Activated CD4-positive, alpha-beta T cell treated with anti-CD3 and anti-CD28 coated beads, Interleukin-2, amount 50 U/mL, for 24 hours (primary cell): ENCODE data around the gene AQP7.
"Not testable (repeated sequence)": the region's sequence is repeated elsewhere in the genome, so short reads cannot be mapped to it uniquely, and the experiment has no call there.

Experiments used
- DNase-seq, 2 donors: peaks; one replicate each; pipeline ENCODE4 v3.0.0-alpha.2; 2020; ENCODE audit warnings: low read depth in 1 of 2, low spot score in 1 of 2

Gene AQP7

DNA sequence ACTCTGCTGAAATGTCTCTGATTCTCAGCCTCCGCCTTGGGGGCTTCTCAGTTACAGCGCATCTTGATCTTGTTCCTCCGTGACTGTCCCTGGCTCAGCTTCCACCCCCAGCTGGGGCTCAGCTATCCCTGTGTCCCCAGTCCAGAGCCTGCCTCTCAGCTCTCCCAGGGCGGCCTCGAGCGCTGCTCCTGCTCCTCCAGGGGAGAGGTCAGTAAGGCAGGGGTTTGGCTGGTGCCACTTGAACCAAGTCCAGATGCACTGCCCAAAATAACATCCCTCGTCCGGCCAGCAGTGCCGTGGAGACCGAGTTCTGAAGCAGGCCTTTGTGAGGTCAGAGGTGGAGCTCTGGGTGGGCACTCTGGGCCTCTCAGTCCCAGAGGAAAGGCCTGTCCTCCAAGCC, at the start of gene AQP7:
Gene AQP7 (minus strand): TSS at position 198 of the 400 bp plus-strand sequence. CDS start 1,306 bp downstream, outside the sequence.
- DNase-seq: not testable (repeated sequence)

DNA sequence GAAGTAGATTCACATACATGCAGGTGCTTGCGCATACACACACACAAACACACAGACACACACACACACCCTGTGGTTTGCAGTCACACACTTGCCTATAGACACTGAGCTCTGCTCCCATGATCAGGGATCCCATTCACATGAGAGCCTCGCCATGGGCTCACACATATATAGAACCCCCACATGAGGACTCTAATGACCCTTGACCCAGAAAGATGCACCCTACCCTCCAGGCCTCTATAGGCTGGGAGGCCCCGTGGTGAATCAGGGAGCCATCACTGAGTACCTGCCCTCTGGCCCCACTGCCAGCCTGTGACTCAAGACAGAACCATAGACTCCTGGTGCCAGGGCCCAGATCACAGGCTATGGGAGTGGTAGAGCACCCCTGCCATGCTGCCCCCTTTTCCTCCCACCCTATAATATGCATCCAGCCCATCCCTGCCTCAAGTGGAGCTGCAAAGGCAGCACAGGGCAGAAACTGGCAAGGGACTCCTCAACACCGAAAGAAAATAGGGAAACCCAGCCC, 48.3 kb upstream of the AQP7 start:
- no peak for DNase-seq

DNA sequence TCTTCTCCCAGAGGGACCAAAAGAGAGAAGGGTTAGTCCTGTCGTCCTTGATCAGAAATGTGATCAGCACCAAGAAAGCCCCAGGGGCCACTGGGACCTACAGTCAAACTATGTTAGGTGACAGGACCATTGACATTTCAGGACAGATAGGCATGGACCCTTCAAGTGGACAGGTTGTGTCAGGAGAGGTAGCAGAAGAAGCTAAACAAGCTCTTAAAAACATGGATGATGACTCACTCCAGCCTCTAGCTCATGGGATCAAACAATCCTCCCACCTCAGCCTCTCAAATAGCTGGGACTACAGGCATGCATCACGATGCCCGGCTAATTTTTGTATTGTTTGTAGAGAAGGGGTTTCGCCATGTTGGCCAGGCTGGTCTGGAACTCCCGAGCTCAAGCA, 47.3 kb upstream of the AQP7 start:
- DNase-seq: no peak

DNA sequence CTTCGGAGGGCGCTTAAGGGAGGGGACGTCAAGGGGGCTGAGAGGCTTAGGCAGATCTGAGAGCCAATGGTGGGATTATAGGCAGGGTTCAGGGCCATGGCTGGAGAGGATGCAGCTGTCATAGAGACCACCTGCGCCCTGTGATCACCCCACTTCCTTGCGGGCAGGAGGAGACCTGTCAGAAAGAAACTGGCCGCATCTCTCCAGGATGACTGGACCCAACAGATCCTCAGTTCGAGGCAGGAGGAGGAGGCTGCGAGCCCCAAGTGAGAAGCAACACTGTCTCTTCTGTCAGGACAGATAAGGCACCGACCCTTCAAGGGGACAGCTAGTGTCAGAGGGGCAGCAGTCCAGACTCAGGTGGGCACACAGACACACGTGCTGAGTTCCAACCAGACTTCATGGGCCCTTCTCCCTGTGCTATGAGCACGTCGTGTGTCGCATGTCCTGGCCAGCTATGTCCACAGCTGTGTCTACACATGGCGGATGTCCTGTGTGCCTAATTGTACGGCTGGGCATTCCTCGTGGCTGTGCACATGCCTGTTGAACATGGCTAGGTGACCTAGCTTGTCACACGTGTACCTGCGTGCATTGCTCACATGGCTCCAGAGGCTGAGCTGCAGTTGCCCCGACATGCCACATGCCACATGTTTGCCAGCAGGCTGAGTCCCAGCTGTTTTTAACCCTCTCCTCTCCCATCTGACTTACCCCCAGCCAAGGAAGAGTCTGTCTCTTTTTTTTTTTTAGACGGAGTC, 45.6 kb upstream of the AQP7 start:
- DNase-seq: no peak

DNA sequence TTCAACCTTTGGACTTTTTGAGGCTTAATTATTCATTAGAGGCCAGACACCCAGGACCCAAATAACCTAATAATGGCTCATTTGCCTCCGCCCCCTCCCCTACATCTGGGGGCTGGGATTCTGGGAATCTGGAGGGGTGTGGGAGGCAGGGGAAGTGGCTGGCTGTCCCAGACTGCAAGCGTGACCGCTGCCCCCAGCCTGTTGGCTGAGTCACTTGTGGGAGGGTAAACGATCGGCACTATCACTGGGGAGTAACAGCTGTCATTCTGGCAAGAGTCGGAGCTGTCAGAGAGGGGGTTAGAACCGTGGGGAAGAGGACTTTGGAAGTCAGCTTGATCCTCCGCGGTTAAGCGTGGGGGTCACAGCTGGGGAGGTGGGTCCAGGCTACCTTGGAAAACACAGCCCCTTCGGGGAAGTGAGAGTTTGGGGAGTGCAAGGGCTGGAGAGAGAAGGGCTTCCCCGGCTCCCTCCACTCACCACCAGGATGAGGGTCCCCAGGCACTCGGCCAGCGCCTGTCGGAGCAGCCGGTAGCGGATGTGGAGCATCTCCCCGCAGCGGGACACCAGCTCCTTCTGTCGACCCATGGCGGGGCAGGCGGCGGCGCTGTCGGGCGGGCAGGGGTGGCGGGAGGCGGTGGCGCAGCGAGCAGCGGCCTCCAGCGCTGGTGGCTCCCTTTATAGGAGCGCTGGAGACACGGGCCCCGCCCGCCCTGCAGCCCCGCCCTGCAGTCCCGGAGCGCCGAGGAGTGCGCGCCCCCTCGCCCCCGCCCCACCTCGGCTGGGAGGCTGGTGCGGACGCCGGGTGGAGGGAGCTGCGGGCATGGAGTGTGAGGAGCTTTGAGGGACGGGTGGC, 44.8 kb upstream of the AQP7 start, which contains the start of gene AQP3:
Gene AQP3 (minus strand): TSS at position 648 of the 853 bp plus-strand sequence. CDS start 63 bp downstream, at position 585.
- DNase-seq: peak; percentile 32 to 50

DNA sequence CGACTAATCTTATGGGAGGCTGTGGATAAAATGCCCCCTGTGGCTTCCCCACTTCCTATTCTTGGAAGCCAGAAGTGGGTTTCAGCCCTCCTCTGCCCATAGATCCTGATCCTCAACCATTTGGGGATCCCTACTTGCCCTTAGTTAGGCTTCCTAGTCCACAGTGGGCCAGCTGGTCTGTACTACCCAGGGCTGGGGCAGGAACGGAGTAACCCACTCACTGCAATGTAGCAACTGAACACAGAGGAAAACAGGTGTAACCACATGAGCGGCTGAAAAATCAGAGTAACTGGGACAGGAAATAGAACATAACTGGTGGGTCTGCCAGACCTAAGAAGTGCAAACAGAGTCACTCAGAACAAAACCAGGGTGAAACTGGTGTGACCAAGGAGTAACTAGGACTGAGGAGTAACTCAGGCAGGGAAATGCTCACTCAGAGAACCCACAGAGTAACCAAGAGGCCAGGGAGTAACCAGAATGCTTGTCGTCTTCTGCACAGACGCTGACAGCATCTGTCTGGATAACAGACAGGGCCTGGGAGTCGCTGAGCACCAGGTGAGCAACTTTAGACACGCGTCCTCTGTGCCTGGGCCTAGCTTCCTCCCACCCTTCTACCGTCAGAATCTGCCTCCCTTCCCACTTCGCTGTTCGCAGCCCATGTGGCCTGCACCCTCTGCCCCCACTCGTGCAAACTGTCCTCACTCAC, 44.0 kb upstream of the AQP7 start:
- peak; percentile 26 to 51 for DNase-seq

DNA sequence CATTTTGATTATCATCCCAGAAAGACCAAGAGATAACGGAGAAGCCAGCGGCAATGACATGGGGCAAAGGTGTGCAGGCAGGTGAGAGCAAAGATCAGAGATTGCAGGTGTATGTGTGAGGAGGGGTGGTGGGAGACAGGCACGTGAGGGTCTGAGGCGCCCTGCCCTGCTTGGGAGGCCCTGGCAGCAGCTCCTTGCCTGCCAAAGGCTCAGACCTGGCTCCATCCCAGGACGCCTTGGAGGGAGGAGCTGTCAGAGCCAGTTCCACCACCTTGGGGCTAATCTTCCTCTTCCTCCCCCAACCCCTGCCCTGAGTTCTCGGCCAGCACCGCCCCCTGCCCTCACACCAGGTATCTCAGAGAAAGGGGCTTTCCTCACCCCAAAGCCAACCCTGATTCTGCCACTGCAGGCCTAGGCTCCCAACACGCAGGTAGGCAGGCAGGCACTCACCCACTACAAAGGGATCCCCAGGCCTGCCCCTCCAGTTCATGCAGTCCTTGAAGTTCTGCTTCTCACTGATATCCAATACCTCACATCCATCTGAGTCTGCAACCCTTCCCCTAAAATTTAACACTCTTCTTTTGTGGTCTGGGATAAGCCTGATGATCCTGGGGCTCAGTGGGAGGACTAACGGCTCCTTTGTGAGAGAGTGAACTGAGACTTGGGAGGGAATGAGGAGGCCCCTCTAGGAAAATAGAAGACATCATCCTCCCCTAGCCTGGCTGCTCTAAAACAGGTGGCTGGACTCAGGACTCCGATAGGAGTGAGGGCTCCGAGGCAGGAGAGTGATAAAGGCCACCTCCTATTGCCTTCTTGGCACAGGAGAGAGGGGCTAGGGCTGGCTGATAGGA, 43.2 kb upstream of the AQP7 start:
- DNase-seq: no peak

DNA sequence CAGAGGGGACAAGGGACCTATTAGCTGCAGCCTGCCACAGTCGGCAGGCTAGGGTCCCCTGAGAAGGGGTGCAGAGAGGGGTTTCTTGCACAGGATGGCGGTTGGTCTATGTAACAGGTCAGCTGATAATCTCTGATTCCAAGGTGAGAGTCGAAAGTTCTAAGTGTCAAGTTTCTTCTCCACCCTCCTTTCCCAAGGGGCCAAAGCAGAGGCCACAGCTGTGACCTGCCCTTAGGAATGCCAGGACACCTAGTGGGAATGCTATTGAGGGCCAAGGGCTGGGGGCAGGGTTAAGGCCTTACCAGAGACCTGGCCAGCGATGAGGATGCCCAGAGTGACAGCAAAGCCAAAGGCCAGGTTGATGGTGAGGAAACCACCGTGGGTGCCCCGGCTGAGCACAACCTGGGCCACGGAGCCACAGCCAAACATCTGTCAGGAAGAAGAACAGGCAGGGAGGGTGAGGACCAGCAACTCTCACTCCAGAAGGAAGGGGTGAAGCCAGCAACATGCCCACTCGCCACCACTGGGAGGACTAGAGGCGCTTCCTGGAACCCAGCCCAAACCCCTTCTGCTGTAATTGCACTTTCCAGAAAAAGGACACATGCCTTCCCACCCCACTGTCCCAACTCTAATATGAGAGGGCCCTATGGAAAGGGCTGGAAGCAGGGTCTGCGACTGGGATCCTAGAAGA, 41.2 kb upstream of the AQP7 start:
- no peak for DNase-seq

DNA sequence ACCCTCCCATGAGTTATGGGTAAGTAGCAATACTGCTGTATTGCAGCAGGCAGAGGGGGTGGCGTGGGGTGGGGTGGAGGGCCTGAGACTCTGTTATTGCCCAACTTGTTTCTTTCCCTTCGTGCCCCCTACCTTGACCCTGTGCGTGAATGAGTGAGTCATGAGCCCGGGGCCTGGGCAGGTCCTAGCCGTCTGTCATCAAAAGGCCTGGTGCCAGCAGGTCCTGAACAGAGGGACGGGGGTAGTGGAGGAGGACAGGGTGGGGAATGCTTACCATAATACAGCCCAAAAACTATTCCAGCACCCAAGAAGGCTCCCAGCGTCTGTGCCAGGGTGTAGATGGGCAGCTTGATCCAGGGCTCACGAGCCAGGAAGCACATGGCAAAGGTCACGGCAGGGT, 40.7 kb upstream of the AQP7 start:
- DNase-seq: no peak

DNA sequence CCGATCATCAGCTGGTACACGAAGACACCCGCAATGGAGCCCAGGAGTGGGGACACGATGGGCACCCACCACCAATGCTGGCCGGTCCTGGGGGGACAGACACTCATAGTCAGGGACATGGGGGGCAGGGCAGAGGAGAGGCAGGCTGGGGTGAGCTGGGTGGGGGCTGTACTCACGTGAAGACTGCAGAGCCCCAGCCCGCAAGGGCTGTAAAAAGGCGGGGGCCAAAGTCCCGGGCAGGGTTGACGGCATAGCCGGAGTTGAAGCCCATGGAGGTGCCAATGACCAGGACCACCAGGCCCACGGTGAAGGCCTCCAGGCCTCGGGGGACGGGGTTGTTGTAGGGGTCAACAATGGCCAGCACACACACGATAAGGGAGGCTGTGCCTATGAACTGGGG, 39.8 kb upstream of the AQP7 start:
- DNase-seq: no peak

DNA sequence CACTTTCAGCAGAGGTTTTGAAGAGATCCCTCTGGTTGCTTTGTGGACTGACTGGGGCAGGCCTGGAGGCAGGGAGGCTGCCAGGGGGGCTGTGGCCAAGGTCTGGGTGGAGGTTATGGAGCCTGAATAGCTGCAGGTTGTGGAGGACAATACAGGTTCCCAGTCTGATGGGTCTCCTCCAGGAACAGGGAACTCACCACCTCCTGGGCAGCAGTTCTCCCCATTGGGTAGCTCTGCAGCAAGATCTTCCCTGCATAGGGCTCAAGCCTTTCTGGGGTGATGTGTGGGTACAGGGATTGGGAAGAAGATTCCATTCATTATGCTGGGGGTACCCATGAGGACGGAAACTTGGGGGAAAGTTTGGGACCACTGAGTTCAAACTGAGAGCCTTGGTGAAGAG, 38.2 kb upstream of the AQP7 start:
- DNase-seq: no peak

DNA sequence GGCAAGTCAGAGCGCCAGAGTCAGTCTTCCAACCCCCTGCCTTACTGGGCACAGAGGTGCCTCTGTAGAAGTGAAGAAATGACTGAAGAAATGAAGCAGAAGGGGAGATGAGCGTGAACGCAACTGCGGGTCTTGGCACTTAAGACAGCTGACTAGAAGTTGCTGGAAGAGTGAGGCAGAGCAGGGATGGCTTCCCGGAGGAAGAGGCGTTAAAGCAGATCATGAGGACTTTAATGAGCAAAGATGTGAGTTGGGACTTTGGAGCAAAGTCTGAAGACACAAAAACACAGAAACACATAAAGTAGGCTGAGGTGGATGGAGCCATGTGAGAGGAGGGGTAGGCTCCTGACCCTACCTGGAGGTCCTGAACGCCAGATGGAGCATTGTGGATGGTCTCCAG, 37.8 kb upstream of the AQP7 start:
- DNase-seq: no peak

DNA sequence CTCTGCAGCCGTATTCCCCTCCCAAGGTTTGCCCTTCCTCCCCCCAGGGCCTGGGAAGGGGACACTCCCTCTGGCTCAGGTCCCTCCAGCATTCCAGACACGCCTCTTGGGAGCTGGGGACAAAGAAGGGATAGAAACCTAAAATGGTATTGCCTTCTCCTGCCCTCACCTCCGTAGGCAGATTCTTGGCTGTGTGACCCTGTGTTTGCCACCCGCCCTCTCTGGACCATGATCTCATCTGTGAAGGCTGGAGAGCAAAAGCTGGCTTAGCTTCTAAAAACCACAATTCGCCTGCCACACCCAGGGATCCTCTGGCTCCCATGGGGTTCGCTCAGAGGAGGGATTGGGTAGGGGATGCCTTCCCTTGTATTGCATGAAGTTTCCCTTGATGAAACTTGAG, 37.4 kb upstream of the AQP7 start:
- DNase-seq: no peak

DNA sequence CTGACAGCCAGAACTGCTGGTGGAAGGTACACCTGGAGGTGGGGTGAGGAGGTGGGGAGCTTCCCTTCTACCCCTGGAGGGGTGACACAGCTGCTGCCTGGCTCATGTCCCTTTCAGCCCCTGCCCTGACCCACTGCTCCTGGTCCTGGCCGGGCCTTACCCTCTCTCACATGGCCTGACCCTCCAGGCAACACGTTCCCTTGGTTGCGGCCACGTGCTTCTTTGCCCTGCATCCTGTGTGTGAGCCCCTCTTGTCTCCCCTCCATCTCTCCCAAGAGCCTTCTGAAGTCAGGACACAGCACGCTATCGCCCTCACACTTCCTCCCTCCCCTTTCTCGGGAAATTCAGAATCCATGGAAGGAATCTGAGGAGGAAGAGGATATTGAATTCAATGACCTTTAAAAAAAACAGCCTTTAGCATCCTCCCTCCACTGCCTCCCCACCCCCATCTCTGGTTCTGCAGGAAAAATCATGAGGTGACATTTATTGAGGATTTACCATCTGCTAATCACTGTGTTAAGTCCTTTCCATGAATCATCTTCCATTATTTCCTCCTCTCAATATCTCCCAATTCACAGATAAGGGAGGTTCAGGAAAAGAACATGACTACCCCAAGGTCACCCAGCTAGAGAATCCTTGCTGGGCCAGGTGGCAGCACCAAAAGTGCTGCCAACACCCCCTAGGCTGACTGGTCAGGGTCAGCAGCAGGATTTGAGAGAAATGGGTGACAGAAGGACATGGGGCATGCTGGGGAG, 36.7 kb upstream of the AQP7 start:
- DNase-seq: no peak

DNA sequence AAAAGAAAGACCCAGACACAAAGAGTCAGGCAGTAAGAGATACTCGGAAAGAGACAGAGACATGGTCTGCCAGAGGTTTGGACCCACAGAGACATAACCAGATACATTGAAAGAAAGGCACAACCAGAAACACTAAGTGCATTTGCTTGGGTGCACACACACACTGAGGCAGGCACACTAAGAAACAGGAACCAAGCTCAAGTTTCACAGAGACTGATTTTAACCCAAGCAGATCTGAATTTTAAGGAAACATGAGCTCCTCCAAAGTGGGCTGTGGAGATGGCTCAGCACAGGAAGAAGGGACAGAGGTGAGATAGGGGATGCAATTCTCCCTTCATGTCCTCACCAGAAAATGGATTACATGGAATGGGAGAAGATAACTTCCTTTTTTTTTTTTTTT, 35.5 kb upstream of the AQP7 start:
- no peak for DNase-seq

DNA sequence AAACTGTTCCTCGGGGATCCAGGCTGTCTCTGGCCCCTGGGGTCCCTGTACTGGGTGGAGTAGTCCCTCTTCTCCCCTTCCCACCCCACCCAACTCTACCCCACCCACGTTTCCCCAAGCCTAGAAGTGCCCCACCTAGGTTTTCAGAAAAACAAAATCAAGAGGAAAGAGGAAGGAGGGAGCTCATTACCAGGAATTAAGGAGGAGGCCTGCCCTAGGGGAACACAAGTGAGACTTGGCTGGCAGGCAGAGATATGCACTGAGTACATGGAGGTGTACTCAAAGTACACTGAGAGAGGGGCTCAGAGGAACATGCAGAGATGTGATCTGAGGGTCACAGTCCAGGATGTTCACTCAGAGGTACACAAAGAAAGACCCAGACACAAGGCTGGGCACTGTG, 34.8 kb upstream of the AQP7 start:
- no peak for DNase-seq

DNA sequence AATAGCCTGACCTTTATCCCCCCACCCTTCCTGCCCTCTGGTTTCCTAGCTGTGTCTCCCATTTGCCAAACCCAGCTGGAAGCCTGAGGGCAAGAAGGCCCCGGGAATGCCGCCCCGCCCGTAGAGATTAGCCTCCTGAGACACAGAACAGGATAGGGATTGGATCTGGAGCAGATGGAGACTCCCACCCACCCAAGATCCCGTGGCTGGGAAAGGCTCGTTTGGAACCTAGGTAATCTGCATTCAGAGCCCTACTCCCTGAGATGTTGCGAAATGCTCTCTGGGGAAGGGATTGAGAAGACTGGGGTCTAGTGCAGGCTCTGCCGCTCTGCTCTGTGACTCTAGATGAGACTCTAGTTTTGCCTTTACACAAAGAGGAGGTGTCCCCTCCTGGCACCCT, 34.1 kb upstream of the AQP7 start:
- no peak for DNase-seq

DNA sequence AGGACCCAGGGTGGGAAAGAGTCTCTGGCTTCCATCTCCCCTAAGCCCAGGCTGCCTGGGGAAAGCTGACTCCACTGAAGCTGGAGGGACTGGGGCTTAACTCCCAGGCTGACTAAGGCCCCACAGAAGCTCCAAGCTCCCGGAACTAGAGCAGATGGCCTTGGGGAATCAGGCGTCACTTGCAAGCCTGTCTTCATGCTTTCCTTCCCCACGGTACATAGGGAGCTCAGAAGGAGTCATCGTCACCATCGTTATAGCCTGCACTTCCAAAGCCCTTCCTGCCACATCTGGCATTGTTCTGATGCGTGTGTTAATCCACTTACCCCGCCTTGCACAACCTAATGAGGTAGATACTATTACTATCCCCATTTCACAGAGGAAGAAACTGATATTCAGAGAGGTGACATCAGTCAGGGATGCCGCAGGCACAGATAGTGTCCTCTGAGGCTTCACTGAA, 33.5 kb upstream of the AQP7 start:
- DNase-seq: no peak
